Keratinocyte (primary cell): ENCODE data around the gene NUP210.

ENCODE experiments used
- CTCF ChIP-seq, 3 experiments: IDR thresholded peaks in 1 of 3; conservative IDR thresholded peaks in 1 of 3; optimal IDR thresholded peaks in 1 of 3; 2 replicates in 2 of 3; 3 replicates in 1 of 3; pipeline versions ENCODE3 to v1.5.1; 2011; ENCODE audit warnings: low read length in 3 of 3, mild to moderate bottlenecking in 3 of 3, moderate library complexity in 2 of 3, control low read depth in 1 of 3, inconsistent platforms in 1 of 3; ENCODE audit not compliant: insufficient read depth in 2 of 3; ENCODE audit errors: extremely low read depth in 1 of 3
- EZH2 ChIP-seq: IDR thresholded peaks from one replicate; pipeline ENCODE4 v1.6.1; 2012; ENCODE audit warnings: inconsistent platforms, mild to moderate bottlenecking, low read length, moderate library complexity

DNA sequence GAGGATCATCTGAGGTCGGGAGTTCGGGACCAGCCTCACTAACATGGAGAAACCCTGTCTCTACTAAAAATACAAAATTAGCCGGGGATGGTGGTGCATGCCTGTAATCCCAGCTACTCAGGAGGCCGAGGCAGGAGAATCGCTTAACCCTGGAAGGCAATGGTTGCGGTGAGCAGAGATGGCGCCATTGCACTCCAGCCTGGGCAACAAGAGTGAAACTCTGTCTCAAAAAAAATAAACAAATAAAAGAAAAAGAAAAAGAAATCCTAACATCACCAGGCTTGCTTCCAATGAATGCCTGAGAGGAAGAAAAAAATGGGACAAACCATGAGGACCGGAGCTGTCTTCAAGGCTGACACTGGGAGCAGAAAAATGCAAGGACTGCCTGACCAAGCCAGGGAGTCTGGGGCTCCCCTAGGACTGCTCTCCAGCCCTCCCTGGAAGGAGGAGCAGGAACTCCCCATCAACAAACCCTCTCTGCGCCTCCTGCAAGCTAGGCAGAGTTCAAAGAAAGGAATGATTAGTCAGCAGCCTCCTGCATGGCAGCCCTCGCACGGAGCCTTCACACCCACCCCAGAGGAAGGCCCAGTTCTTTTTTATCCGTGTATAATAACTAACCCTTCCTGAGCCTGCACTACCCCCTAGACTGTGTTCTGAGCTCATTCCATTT lies 55.4 kb downstream of the NUP210 start:
- TF ChIP-seq EZH2 = no peak
- TF ChIP-seq CTCF (optimal IDR thresholded peaks at IDR 0.05 in 1 of 3, IDR thresholded peaks at IDR 0.05 in 1 of 3, conservative IDR thresholded peaks at IDR 0.05 in 1 of 3; ENCODE audit: extremely low read depth in 1 of 3, insufficient read depth in 2 of 3, low read length in 3 of 3) = no peak
